HG02678 (cell line): Measurements from ENCODE around the gene FTCDNL1.

Experiments
- ATAC-seq: cut with Tn5 transposase; IDR thresholded peaks from one replicate; pipeline ENCODE4 v1.9.1; 2021; ENCODE audit warnings: mild to moderate bottlenecking, moderate library complexity; ENCODE audit not compliant: unreplicated experiment

Gene FTCDNL1

GRCh38 chr2:199842631-199843395 lies 8.2 kb downstream of the FTCDNL1 start:
- no peak for ATAC-seq

GRCh38 chr2:199841409-199841808 lies 9.6 kb downstream of the FTCDNL1 start:
- no peak for ATAC-seq

GRCh38 chr2:199838399-199838798 lies 12.6 kb downstream of the FTCDNL1 start:
- ATAC-seq = no peak

GRCh38 chr2:199836943-199837342 lies 14.0 kb downstream of the FTCDNL1 start:
- no peak for ATAC-seq

- no peak for ATAC-seq
Measured at GRCh38 chr2:199833525-199833924, 17.5 kb downstream of the FTCDNL1 start.

GRCh38 chr2:199830531-199830930 lies 20.5 kb downstream of the FTCDNL1 start:
- ATAC-seq = no peak

- ATAC-seq = no peak
Measured at GRCh38 chr2:199829628-199830027, 21.4 kb downstream of the FTCDNL1 start.

GRCh38 chr2:199819746-199820145 lies 31.2 kb downstream of the FTCDNL1 start:
- ATAC-seq = no peak

- no peak for ATAC-seq
Measured at GRCh38 chr2:199818754-199819153, 32.2 kb downstream of the FTCDNL1 start.

GRCh38 chr2:199818026-199818425 lies 33.0 kb downstream of the FTCDNL1 start:
- no peak for ATAC-seq

- no peak for ATAC-seq
Measured at GRCh38 chr2:199814817-199815211, 36.2 kb downstream of the FTCDNL1 start.

GRCh38 chr2:199814101-199814816 lies 36.7 kb downstream of the FTCDNL1 start:
- ATAC-seq = no peak

- no peak for ATAC-seq
Measured at GRCh38 chr2:199812493-199812892, 38.5 kb downstream of the FTCDNL1 start.

GRCh38 chr2:199811346-199811745 lies 39.6 kb downstream of the FTCDNL1 start:
- ATAC-seq = no peak

- no peak for ATAC-seq
Measured at GRCh38 chr2:199810422-199811171, 40.4 kb downstream of the FTCDNL1 start.

GRCh38 chr2:199807966-199808365 lies 43.0 kb downstream of the FTCDNL1 start:
- no peak for ATAC-seq

GRCh38 chr2:199806179-199806578 lies 44.8 kb downstream of the FTCDNL1 start:
- ATAC-seq = no peak

GRCh38 chr2:199804831-199805230 lies 46.2 kb downstream of the FTCDNL1 start:
- no peak for ATAC-seq

- ATAC-seq = no peak
Measured at GRCh38 chr2:199798831-199799580, 52.0 kb downstream of the FTCDNL1 start.

- no peak for ATAC-seq
Measured at GRCh38 chr2:199797431-199798403, 53.3 kb downstream of the FTCDNL1 start.
